HepG2 (cell line): Measurements from ENCODE around the gene TBC1D24.

Experiments used
- JUNB ChIP-seq: sonication (generic); formaldehyde crosslinking; IDR thresholded peaks from 2 replicates; pipeline ENCODE4 v1.8.0; 2022; ENCODE audit warnings: missing genetic modification reagents, mild to moderate bottlenecking, borderline replicate concordance
- SOX6 ChIP-seq, 2 experiments: fragments of 450-650 bp in 1 of 2; sonication (generic) in 1 of 2; formaldehyde crosslinking in 1 of 2; IDR thresholded peaks; 2 replicates each; pipeline versions ENCODE4 v1.4.0 to v1.6.1; 2017 to 2020; ENCODE audit warnings: antibody characterized with exemption in 1 of 2, mild to moderate bottlenecking in 1 of 2, missing genetic modification reagents in 1 of 2
- STAG1 ChIP-seq: sonication (generic); formaldehyde crosslinking; IDR thresholded peaks from 2 replicates; pipeline ENCODE4 v1.4.0; 2020; ENCODE audit warnings: missing genetic modification reagents
- ZIK1 ChIP-seq: sonication (generic); formaldehyde crosslinking; IDR thresholded peaks from 2 replicates; pipeline ENCODE4 v1.5.0; 2020; ENCODE audit warnings: mild to moderate bottlenecking, low read depth, missing genetic modification reagents, borderline replicate concordance
- TF ChIP-seq, protein P1 (sequence below): sonication (generic); formaldehyde crosslinking; conservative IDR thresholded peaks from 2 replicates; pipeline ENCODE4 v1.4.0; 2020; ENCODE audit warnings: missing genetic modification reagents
- TF ChIP-seq, protein P2 (sequence below): sonication (generic); formaldehyde crosslinking; IDR thresholded peaks from 2 replicates; pipeline ENCODE4 v1.4.0; 2020; ENCODE audit warnings: missing genetic modification reagents
- TF ChIP-seq, protein P3 (sequence below): sonication (generic); formaldehyde crosslinking; IDR thresholded peaks from 2 replicates; pipeline ENCODE4 v1.5.0; 2020; ENCODE audit warnings: missing genetic modification reagents

GRCh38 chr16:2493605-2494004, 18.7 kb downstream of the TBC1D24 start:
- TF ChIP-seq, protein P1, sequence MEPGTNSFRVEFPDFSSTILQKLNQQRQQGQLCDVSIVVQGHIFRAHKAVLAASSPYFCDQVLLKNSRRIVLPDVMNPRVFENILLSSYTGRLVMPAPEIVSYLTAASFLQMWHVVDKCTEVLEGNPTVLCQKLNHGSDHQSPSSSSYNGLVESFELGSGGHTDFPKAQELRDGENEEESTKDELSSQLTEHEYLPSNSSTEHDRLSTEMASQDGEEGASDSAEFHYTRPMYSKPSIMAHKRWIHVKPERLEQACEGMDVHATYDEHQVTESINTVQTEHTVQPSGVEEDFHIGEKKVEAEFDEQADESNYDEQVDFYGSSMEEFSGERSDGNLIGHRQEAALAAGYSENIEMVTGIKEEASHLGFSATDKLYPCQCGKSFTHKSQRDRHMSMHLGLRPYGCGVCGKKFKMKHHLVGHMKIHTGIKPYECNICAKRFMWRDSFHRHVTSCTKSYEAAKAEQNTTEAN, result no peak
- TF ChIP-seq, protein P2, sequence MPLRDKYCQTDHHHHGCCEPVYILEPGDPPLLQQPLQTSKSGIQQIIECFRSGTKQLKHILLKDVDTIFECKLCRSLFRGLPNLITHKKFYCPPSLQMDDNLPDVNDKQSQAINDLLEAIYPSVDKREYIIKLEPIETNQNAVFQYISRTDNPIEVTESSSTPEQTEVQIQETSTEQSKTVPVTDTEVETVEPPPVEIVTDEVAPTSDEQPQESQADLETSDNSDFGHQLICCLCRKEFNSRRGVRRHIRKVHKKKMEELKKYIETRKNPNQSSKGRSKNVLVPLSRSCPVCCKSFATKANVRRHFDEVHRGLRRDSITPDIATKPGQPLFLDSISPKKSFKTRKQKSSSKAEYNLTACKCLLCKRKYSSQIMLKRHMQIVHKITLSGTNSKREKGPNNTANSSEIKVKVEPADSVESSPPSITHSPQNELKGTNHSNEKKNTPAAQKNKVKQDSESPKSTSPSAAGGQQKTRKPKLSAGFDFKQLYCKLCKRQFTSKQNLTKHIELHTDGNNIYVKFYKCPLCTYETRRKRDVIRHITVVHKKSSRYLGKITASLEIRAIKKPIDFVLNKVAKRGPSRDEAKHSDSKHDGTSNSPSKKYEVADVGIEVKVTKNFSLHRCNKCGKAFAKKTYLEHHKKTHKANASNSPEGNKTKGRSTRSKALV (CRISPR knock-in tag), result no peak
- TF ChIP-seq ZIK1 (no peak), JUNB (CRISPR knock-in tag) (no peak), STAG1 (no peak), SOX6 (IDR thresholded peaks at IDR 0.05) (no peak), SOX6 (CRISPR knock-in tag; IDR thresholded peaks at IDR 0.05) (no peak)
- TF ChIP-seq, protein P3, sequence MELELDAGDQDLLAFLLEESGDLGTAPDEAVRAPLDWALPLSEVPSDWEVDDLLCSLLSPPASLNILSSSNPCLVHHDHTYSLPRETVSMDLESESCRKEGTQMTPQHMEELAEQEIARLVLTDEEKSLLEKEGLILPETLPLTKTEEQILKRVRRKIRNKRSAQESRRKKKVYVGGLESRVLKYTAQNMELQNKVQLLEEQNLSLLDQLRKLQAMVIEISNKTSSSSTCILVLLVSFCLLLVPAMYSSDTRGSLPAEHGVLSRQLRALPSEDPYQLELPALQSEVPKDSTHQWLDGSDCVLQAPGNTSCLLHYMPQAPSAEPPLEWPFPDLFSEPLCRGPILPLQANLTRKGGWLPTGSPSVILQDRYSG (CRISPR knock-in tag), result no peak
